NCI-H82 treated with DMSO at 0.1 percent for 48 hours (cell line): Measurements from ENCODE around the gene DUOXA2.

Experiments
- DNase-seq: peaks from one replicate; lab custom pipeline; 2025; ENCODE audit not compliant: unreplicated experiment; lab: John Stamatoyannopoulos, UW

DUOXA2 gene

DNA sequence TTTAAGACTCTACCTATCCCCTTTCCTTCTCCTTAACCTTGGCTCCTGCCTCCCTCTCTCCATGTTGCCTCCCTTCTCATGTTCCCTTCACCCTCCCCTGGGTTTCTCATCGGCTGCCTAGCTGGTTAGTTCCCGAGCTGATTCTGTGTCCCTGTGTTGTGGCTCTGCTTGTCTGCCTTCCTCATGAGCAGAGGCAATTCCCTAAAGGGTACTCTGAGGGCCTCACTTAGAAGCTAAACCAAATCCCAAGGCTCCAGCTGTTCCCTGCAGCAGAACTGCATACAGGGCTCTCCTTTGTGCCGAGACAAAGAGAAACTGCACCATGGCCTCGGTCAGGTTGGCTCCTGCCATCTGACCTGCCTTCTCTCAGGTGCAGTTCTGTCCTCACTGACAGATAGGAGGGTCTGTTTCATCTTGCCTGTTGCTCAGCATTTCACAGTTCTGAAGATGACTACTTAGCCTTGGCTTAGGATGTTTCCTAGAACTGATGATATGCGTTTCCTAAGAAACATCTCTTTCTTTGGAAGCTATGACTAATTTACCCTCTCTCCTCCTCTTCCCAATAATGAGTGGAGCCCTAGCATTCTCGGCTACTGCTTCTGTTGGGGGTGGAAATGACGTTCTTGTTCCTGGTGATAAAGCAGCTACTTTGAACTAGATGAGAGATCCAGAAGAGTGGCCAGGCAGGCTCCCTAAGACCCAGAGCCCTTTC lies 42.8 kb downstream of the DUOXA2 start:
- DNase-seq: peak; percentile 16

DNA sequence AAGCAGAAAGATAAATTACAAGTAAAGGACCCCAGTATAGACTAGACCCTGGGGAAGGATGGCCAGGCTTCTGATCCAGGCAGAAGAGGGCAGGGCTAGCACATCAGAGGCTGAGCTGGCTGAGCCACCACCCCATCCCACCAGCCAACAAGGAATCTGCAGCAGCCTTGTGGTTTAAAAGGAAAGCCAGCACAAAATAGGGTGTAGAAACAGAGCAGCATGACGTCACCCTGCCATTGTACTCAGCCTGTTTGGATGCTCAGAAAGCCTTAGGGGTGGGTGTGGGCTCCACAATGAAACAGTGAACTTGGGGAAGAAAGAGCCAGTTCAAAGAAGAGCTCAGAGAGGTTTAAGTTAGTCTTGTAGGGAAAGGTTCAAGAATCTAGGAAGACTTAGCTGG lies 43.8 kb downstream of the DUOXA2 start:
- DNase-seq: no peak

DNA sequence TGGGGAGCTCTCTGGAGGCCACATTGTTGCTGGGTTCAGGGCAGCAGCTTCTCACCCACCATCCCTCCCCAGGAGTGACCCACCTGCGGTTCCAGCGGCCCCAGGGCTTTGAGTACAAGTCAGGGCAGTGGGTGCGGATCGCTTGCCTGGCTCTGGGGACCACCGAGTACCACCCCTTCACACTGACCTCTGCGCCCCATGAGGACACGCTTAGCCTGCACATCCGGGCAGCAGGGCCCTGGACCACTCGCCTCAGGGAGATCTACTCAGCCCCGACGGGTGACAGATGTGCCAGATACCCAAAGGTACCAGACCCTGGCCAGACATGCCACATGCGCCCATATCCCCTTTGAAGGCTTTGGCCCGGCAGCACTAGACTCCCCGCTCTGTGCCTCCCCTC lies 47.5 kb downstream of the DUOXA2 start:
- DNase-seq: no peak

DNA sequence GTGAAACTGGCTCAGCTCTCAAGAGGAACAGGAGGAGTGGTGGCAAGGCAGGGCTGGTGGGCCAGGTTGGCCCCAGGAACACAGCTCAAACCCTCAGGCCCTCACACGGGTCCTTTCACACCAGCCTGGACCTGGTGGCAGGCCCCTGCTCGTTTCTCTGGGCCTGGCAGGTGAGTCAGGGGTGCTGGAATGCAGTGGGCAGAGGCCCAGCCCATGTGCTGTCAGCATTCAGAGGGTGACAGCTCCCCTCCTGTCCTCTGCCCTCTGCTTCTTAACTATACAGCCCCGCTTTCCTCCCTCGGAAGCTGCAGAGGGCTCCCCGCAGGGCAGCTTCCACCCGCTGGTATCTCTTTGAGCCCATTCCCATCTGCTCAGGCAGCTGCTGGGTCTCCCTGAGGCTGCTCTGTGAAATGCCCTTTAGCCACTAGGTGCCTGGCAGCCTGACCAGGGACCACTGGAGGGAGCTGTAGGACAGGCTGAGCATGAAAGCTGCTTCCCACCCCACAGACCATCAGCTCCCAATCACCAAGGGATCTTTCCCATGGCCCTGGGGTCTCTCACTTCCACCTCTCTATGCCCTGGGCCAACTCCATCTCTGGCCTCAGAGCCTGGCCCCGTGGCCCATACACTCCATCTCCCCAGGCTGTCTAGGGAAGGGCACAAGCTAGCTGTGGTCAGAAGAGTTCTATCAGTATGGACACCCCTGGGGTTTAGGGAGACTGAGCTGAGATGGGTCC lies 48.8 kb downstream of the DUOXA2 start:
- DNase-seq: peak; percentile 66

DNA sequence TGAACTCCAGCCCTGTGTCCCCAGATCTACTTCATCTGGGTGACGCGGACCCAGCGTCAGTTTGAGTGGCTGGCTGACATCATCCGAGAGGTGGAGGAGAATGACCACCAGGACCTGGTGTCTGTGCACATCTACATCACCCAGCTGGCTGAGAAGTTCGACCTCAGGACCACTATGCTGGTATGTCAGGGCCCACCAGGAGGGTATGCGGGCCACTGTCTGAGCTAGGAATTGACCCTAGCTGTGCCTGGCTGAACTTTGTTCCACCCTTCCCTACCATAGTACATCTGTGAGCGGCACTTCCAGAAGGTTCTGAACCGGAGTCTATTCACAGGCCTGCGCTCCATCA lies 49.4 kb downstream of the DUOXA2 start:
- no peak for DNase-seq

DNA sequence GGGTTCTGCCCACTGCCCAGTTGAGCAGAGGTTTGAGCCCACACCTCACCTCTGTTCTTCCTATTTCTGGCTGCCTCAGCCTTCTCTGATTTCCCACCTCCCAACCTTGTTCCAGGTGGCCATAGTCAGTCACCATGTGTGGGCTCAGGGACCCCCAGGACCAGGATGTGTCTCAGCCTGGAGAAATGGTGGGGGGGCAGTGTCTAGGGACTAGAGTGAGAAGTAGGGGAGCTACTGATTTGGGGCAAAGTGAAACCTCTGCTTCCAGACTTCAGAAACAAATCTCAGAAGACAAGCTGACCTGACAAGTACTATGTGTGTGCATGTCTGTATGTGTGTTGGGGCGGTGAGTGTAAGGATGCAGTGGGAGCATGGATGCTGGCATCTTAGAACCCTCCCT lies 50.8 kb downstream of the DUOXA2 start:
- DNase-seq: no peak

DNA sequence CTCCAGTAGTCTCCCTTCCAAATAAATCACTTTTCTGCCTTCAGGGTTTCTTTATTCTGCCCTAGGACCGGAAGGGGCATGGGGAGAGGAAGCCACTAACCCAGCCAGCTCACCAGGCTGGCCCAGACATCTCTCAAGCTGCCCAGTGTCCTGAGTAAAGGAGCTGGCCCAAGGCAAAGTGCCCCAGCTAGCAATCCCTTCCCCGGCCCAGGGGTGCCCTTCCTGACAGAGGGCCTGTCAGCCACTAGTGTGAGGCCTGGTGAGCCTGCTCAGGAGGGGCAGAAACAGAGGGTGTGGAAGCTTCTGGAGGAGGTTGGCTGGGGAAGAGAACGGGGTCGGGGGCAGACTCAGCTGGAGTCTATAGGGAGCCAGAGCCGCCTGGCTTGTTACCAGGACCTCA lies 51.4 kb downstream of the DUOXA2 start:
- DNase-seq: no peak

DNA sequence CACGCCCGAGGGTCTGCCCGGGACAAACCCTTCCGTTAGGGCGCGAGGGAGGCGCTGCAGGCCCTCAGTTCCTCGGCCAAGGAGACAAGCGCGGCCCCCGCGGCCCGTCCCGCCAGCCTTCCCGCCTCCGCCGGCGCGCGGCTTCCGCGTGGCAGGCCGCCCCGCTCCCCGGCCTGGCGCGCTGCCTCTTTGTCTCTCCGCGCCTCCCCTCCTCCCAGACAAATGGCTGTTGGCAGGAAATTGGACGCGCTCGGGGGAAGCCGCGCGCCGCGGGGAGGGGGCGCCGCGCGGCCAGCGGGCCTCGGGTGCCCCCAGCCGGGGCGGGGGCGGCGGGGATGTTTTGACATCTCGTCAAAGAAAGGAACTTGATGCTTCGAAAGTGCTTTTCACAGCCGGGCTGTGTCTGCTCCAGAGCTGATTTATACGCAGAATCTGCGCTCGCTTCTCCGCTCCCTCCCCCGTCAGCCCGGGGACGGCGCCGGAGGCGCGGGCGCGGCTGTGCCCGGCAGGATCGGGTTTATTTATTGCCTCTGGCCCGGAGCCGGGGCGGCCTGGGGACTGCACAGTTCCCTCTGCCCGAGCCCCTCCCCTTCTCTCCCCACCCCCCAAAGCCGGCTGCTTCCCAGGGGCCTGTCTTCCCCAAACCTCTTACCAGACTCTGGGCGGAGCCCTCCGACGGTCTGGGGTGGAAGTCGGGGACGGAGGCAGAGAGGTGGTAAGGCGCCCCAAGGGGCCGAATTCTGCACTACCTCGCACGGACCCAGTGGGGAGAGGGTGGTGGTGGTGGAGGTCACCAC lies 52.9 kb downstream of the DUOXA2 start:
- DNase-seq: peak; percentile 41

DNA sequence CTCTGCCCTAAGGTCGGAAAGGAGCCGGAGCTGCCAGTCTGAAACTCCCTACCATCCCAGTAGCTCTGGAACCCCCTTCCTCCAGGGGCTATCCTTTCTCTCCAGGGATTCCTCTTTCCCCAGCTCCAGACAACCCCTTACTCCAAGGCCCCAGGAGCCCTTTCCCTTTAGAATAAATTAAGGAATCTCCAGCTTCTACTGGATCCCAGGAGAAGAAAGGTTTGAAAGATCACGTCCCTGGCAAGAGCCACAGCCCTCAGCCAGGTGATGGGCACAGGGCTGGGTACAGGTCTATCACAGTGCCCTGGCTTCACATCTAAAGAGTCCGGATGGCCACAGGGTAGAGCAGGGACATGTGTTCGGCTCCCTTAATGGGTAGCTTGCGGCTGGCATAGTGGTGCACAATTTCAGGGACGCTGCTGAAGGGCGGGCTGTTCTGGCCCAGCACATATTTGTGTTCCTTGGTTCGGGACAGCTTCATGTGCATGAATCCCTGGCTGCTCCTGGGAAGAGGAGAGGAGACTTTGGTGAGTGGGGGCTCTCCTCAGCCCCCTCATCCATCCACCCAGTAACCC lies 53.6 kb downstream of the DUOXA2 start:
- no peak for DNase-seq
